Activated CD4-positive, alpha-beta memory T cell treated with anti-CD3 and anti-CD28 coated beads for 36 hours (primary cell): ENCODE data around the gene PHYHIPL. TPM values are rescaled to one million over a fixed set of nuclear protein-coding genes. Genes with fewer than 3 reads are reported as not detected.

Experiments used
- CTCF ChIA-PET: fragments of 350-600 bp; sonication (Branson Sonifier 250); formaldehyde crosslinking; loops from one replicate; lab custom pipeline; 2021; ENCODE audit warnings: antibody characterized with exemption, inconsistent platforms; lab: Charles Lee
- POLR2A ChIA-PET: fragments of 350-600 bp; sonication (Branson Sonifier 250); formaldehyde crosslinking; loops from one replicate; lab custom pipeline; 2021; ENCODE audit warnings: antibody characterized with exemption; lab: Charles Lee
- DNase-seq: peaks from one replicate; pipeline ENCODE4 v3.0.0-alpha.2; 2020
- H3K27ac Mint-ChIP-seq: one replicate; pipeline ENCODE4 v1.8.0; 2021; ENCODE audit warnings: mixed read lengths
- H3K27me3 Mint-ChIP-seq: one replicate; pipeline ENCODE4 v1.8.0; 2021; ENCODE audit warnings: mixed read lengths
- H3K36me3 Mint-ChIP-seq: one replicate; pipeline ENCODE4 v1.8.0; 2021; ENCODE audit warnings: mixed read lengths
- H3K4me1 Mint-ChIP-seq: one replicate; pipeline ENCODE4 v1.8.0; 2021; ENCODE audit warnings: low read depth, mixed read lengths
- H3K4me3 Mint-ChIP-seq: one replicate; pipeline ENCODE4 v1.8.0; 2021; ENCODE audit warnings: mild to moderate bottlenecking, mixed read lengths
- H3K9me3 Mint-ChIP-seq: one replicate; pipeline ENCODE4 v1.8.0; 2021; ENCODE audit warnings: mixed read lengths
- intact Hi-C: fragments of 100-400 bp; cut with micrococcal nuclease; formaldehyde crosslinking; loops from one replicate; pipeline ENCODE4 v1.15.1; 2023
- total RNA-seq, 2 experiments: library from RNA; stranded (reverse); gene quantifications; one replicate each; pipeline ENCODE4 v1.2.3, GENCODE V29; 2021

The PHYHIPL gene
- total RNA-seq, 2 experiments from 2014 or later = not detected

- Mint-ChIP-seq H3K9me3 (peaks cover 5% of the 10 kb centered on the region), H3K4me1 (no peaks in the 10 kb centered on the region), H3K36me3 (no peaks in the 10 kb centered on the region), H3K27me3 (no peaks in the 10 kb centered on the region), H3K4me3 (no peak overlapping the region), H3K27ac (no peak overlapping the region)
- ChIA-PET CTCF (no interaction called here), POLR2A (no interaction called here)
- intact Hi-C loops = no loop called here
- no peak for DNase-seq
Observed at GRCh38 chr10:59167512-59167911, 8.9 kb upstream of the PHYHIPL start.

GRCh38 chr10:59172567-59172966 is 3.9 kb upstream of the PHYHIPL start:
- Mint-ChIP-seq H3K4me3 (no peak overlapping the region), H3K36me3 (peaks cover 2% of the 10 kb centered on the region), H3K4me1 (no peaks in the 10 kb centered on the region), H3K27ac (no peak overlapping the region), H3K9me3 (peaks cover 8% of the 10 kb centered on the region), H3K27me3 (peaks cover 9% of the 10 kb centered on the region)
- CTCF ChIA-PET = no interaction called here
- POLR2A ChIA-PET = no interaction called here
- intact Hi-C loops = no loop called here
- no peak for DNase-seq

- peaks cover 12% of the 10 kb centered on the region for H3K27me3 Mint-ChIP-seq
- CTCF ChIA-PET = no interaction called here
- no peaks in the 10 kb centered on the region for H3K4me1 Mint-ChIP-seq
- DNase-seq = no peak
- H3K4me3 Mint-ChIP-seq = no peak overlapping the region
- POLR2A ChIA-PET = no interaction called here
- H3K27ac Mint-ChIP-seq = no peak overlapping the region
- peaks cover 3% of the 10 kb centered on the region for H3K9me3 Mint-ChIP-seq
- peaks cover 2% of the 10 kb centered on the region for H3K36me3 Mint-ChIP-seq
- intact Hi-C loops = no loop called here
Observed at GRCh38 chr10:59173414-59173813, 3.0 kb upstream of the PHYHIPL start.

- H3K27ac Mint-ChIP-seq = no peak overlapping the region
- H3K4me1 Mint-ChIP-seq = no peaks in the 10 kb centered on the region
- H3K27me3 Mint-ChIP-seq = peaks cover 12% of the 10 kb centered on the region
- no peak overlapping the region for H3K4me3 Mint-ChIP-seq
- no peak for DNase-seq
- CTCF ChIA-PET = no interaction called here
- intact Hi-C loops = no loop called here
- peaks cover 2% of the 10 kb centered on the region for H3K36me3 Mint-ChIP-seq
- peaks cover 3% of the 10 kb centered on the region for H3K9me3 Mint-ChIP-seq
- POLR2A ChIA-PET = no interaction called here
Observed at GRCh38 chr10:59175538-59176240, 754 bp upstream of the PHYHIPL start.

- POLR2A ChIA-PET = no interaction called here
- no peak overlapping the region for H3K4me3 Mint-ChIP-seq
Observed at GRCh38 chr10:59177031-59177797, 771 bp downstream of the PHYHIPL start.

GRCh38 chr10:59177836-59178235 is 1.4 kb downstream of the PHYHIPL start:
- ChIA-PET CTCF (no interaction called here), POLR2A (no interaction called here)
- no peak for DNase-seq
- intact Hi-C loops = no loop called here
- Mint-ChIP-seq H3K9me3 (peaks cover 3% of the 10 kb centered on the region), H3K4me1 (no peaks in the 10 kb centered on the region), H3K36me3 (peaks cover 2% of the 10 kb centered on the region), H3K4me3 (no peak overlapping the region), H3K27ac (no peak overlapping the region), H3K27me3 (peaks cover 12% of the 10 kb centered on the region)

More at GRCh38 chr10:59177031-59177797, 771 bp downstream of the PHYHIPL start:
- CTCF ChIA-PET = no interaction called here
- no peak for DNase-seq
- Mint-ChIP-seq H3K9me3 (peaks cover 3% of the 10 kb centered on the region), H3K27ac (no peak overlapping the region), H3K4me1 (no peaks in the 10 kb centered on the region), H3K36me3 (peaks cover 2% of the 10 kb centered on the region), H3K27me3 (peaks cover 12% of the 10 kb centered on the region)
- intact Hi-C loops = no loop called here

- H3K36me3 Mint-ChIP-seq = peaks cover 2% of the 10 kb centered on the region
- ChIA-PET POLR2A (no interaction called here), CTCF (no interaction called here)
- intact Hi-C loops = no loop called here
- H3K4me3 Mint-ChIP-seq = no peak overlapping the region
- peaks cover 12% of the 10 kb centered on the region for H3K27me3 Mint-ChIP-seq
- no peaks in the 10 kb centered on the region for H3K9me3 Mint-ChIP-seq
- no peak for DNase-seq
- no peaks in the 10 kb centered on the region for H3K4me1 Mint-ChIP-seq
- no peak overlapping the region for H3K27ac Mint-ChIP-seq
Observed at GRCh38 chr10:59179068-59179467, 2.6 kb downstream of the PHYHIPL start.

- POLR2A ChIA-PET = no interaction called here
- Mint-ChIP-seq H3K9me3 (no peaks in the 10 kb centered on the region), H3K27me3 (peaks cover 11% of the 10 kb centered on the region), H3K4me1 (no peaks in the 10 kb centered on the region), H3K4me3 (no peak overlapping the region), H3K27ac (no peak overlapping the region), H3K36me3 (peaks cover 2% of the 10 kb centered on the region)
- intact Hi-C loops = no loop called here
- CTCF ChIA-PET = no interaction called here
- no peak for DNase-seq
Observed at GRCh38 chr10:59180689-59181270, 4.3 kb downstream of the PHYHIPL start.

- peaks cover 8% of the 10 kb centered on the region for H3K27me3 Mint-ChIP-seq
- intact Hi-C loops = no loop called here
Observed at GRCh38 chr10:59181668-59182067, 5.2 kb downstream of the PHYHIPL start.

GRCh38 chr10:59190332-59190731 is 13.9 kb downstream of the PHYHIPL start:
- Mint-ChIP-seq H3K36me3 (no peaks in the 10 kb centered on the region), H3K9me3 (peaks cover 2% of the 10 kb centered on the region), H3K4me1 (no peaks in the 10 kb centered on the region), H3K27me3 (no peaks in the 10 kb centered on the region), H3K27ac (no peak overlapping the region), H3K4me3 (no peak overlapping the region)
- DNase-seq = no peak
- POLR2A ChIA-PET = no interaction called here
- intact Hi-C loops = no loop called here
- CTCF ChIA-PET = no interaction called here

More at GRCh38 chr10:59181668-59182067, 5.2 kb downstream of the PHYHIPL start:
- no peak overlapping the region for H3K27ac Mint-ChIP-seq
- DNase-seq = no peak
- POLR2A ChIA-PET = no interaction called here
- CTCF ChIA-PET = no interaction called here
- peaks cover 2% of the 10 kb centered on the region for H3K9me3 Mint-ChIP-seq
- H3K36me3 Mint-ChIP-seq = peaks cover 2% of the 10 kb centered on the region
- H3K4me1 Mint-ChIP-seq = no peaks in the 10 kb centered on the region
- no peak overlapping the region for H3K4me3 Mint-ChIP-seq

GRCh38 chr10:59206204-59206720 is 29.8 kb downstream of the PHYHIPL start:
- Mint-ChIP-seq H3K4me3 (no peak overlapping the region), H3K9me3 (peaks cover 5% of the 10 kb centered on the region), H3K27ac (no peak overlapping the region), H3K27me3 (no peaks in the 10 kb centered on the region), H3K4me1 (no peaks in the 10 kb centered on the region), H3K36me3 (no peaks in the 10 kb centered on the region)
- POLR2A ChIA-PET = no interaction called here
- CTCF ChIA-PET = no interaction called here
- no peak for DNase-seq
- intact Hi-C loops = no loop called here

- ChIA-PET POLR2A (no interaction called here), CTCF (no interaction called here)
- H3K4me3 Mint-ChIP-seq = no peak overlapping the region
- H3K36me3 Mint-ChIP-seq = no peaks in the 10 kb centered on the region
- intact Hi-C loops = no loop called here
- no peaks in the 10 kb centered on the region for H3K27me3 Mint-ChIP-seq
- H3K27ac Mint-ChIP-seq = no peak overlapping the region
- no peaks in the 10 kb centered on the region for H3K4me1 Mint-ChIP-seq
- peaks cover 3% of the 10 kb centered on the region for H3K9me3 Mint-ChIP-seq
- DNase-seq = no peak
Observed at GRCh38 chr10:59212301-59212798, 35.9 kb downstream of the PHYHIPL start.
